ENCODE results near the gene MLPH.

The MLPH gene

DNA sequence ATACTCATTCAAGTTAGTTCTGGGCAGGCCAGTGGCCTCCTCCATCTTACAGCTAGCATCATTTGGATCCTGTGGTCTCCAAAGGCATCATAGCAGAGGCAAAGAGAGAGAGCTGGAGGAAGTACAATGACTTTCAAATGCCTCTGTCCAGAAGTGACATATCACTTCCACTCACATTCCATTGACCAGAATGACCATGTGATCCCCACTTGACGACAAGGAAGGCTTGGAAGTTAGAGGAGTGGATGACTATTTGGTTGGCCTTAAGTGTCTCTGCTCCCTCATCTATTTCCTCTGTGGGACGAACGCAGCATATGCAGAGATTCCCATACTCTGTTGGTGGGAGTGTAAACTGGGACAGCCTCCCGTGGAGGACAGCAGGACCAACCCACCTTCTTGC lies 27.8 kb upstream of the MLPH start:
- no peaks in the 10 kb centered on the region for H3K79me2 ChIP-seq (ENCODE audit: insufficient read depth, low read length)
- no peak overlapping the region for H3K9ac ChIP-seq (ENCODE audit: low read depth, low read length, poor library complexity, severe bottlenecking)
- H3K9me2 ChIP-seq (replicated peaks; ENCODE audit: low read depth, low read length): no peaks in the 10 kb centered on the region
- H3K4me1 ChIP-seq (ENCODE audit: insufficient read depth, low read length, poor library complexity, severe bottlenecking): no peaks in the 10 kb centered on the region
- no peaks in the 10 kb centered on the region for H3K27me3 ChIP-seq (ENCODE audit: insufficient read depth, low read length, poor library complexity, severe bottlenecking)
- H2AFZ ChIP-seq (ENCODE audit: low read length): no peak overlapping the region
- H3F3A ChIP-seq (ENCODE audit: low read depth): no peaks in the 10 kb centered on the region
- TF ChIP-seq, protein P1, sequence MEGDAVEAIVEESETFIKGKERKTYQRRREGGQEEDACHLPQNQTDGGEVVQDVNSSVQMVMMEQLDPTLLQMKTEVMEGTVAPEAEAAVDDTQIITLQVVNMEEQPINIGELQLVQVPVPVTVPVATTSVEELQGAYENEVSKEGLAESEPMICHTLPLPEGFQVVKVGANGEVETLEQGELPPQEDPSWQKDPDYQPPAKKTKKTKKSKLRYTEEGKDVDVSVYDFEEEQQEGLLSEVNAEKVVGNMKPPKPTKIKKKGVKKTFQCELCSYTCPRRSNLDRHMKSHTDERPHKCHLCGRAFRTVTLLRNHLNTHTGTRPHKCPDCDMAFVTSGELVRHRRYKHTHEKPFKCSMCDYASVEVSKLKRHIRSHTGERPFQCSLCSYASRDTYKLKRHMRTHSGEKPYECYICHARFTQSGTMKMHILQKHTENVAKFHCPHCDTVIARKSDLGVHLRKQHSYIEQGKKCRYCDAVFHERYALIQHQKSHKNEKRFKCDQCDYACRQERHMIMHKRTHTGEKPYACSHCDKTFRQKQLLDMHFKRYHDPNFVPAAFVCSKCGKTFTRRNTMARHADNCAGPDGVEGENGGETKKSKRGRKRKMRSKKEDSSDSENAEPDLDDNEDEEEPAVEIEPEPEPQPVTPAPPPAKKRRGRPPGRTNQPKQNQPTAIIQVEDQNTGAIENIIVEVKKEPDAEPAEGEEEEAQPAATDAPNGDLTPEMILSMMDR (conservative IDR thresholded peaks at IDR 0.05; ENCODE audit: low read length): no peak
- no peak for TF ChIP-seq EZH2phosphoT487 (IDR thresholded peaks at IDR 0.05; ENCODE audit: borderline replicate concordance)
- no peaks in the 10 kb centered on the region for H3K36me3 ChIP-seq (ENCODE audit: insufficient read depth, low read length)
- no peaks in the 10 kb centered on the region for H3K9me3 ChIP-seq (ENCODE audit: insufficient read depth, low read depth, low read length)
- no peak overlapping the region for H3K4me3 ChIP-seq (ENCODE audit: low read length, poor library complexity, severe bottlenecking)
- no peak overlapping the region for H3K4me2 ChIP-seq (ENCODE audit: low read depth, low read length, poor library complexity, severe bottlenecking)
- no peaks in the 10 kb centered on the region for H4K20me1 ChIP-seq (ENCODE audit: insufficient read depth, low read length, poor library complexity, severe bottlenecking)

DNA sequence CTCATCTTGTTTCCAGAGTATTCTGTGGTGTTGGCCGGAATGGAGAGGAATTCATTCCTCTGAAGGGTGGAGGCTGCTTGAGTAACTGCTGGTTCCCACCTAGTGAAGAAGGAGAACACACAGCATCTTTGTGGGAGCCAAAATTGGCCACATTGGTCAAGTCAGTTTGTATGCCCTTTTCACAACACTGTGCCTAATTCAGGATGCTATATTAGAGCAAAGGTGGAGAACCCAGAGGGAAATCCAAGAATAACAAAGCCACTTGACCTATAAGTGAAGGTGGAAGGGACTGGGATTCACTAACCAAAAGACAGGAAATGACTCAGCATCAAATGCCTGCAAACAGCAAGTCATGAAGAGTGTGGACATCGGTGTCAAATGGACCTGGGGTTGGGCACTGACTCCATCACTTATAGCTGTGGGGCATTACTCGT lies 27.3 kb upstream of the MLPH start:
- no peak for TF ChIP-seq EZH2phosphoT487 (IDR thresholded peaks at IDR 0.05; ENCODE audit: borderline replicate concordance)
- TF ChIP-seq, protein P1 (conservative IDR thresholded peaks at IDR 0.05; ENCODE audit: low read length): no peak
- no peak overlapping the region for H3K4me2 ChIP-seq (ENCODE audit: low read depth, low read length, poor library complexity, severe bottlenecking)

GRCh38 chr2:237464757-237465391 lies 22.2 kb upstream of the MLPH start:
- Histone ChIP-seq H3F3A (ENCODE audit: low read depth) (no peaks in the 10 kb centered on the region), H4K20me1 (ENCODE audit: insufficient read depth, low read length, poor library complexity, severe bottlenecking) (no peaks in the 10 kb centered on the region), H3K9me3 (ENCODE audit: insufficient read depth, low read depth, low read length) (no peaks in the 10 kb centered on the region), H3K4me2 (ENCODE audit: low read depth, low read length, poor library complexity, severe bottlenecking) (no peak overlapping the region), H3K9me2 (replicated peaks; ENCODE audit: low read depth, low read length) (no peaks in the 10 kb centered on the region), H3K4me3 (ENCODE audit: low read length, poor library complexity, severe bottlenecking) (no peak overlapping the region), H3K36me3 (ENCODE audit: insufficient read depth, low read length) (no peaks in the 10 kb centered on the region), H3K27me3 (ENCODE audit: insufficient read depth, low read length, poor library complexity, severe bottlenecking) (no peaks in the 10 kb centered on the region), H3K9ac (ENCODE audit: low read depth, low read length, poor library complexity, severe bottlenecking) (no peak overlapping the region), H3K4me1 (ENCODE audit: insufficient read depth, low read length, poor library complexity, severe bottlenecking) (no peaks in the 10 kb centered on the region), H3K79me2 (ENCODE audit: insufficient read depth, low read length) (no peaks in the 10 kb centered on the region), H2AFZ (ENCODE audit: low read length) (no peak overlapping the region)
- TF ChIP-seq, protein P1 (conservative IDR thresholded peaks at IDR 0.05; ENCODE audit: low read length): no peak

More for the DNA sequence above, 27.3 kb upstream of the MLPH start:
- no peak overlapping the region for H3K9ac ChIP-seq (ENCODE audit: low read depth, low read length, poor library complexity, severe bottlenecking)
- H4K20me1 ChIP-seq (ENCODE audit: insufficient read depth, low read length, poor library complexity, severe bottlenecking): no peaks in the 10 kb centered on the region
- H3K9me2 ChIP-seq (replicated peaks; ENCODE audit: low read depth, low read length): no peaks in the 10 kb centered on the region
- no peaks in the 10 kb centered on the region for H3F3A ChIP-seq (ENCODE audit: low read depth)
- H2AFZ ChIP-seq (ENCODE audit: low read length): no peak overlapping the region
- H3K4me3 ChIP-seq (ENCODE audit: low read length, poor library complexity, severe bottlenecking): no peak overlapping the region
- H3K9me3 ChIP-seq (ENCODE audit: insufficient read depth, low read depth, low read length): no peaks in the 10 kb centered on the region
- H3K36me3 ChIP-seq (ENCODE audit: insufficient read depth, low read length): no peaks in the 10 kb centered on the region
- no peaks in the 10 kb centered on the region for H3K27me3 ChIP-seq (ENCODE audit: insufficient read depth, low read length, poor library complexity, severe bottlenecking)
- H3K79me2 ChIP-seq (ENCODE audit: insufficient read depth, low read length): no peaks in the 10 kb centered on the region
- H3K4me1 ChIP-seq (ENCODE audit: insufficient read depth, low read length, poor library complexity, severe bottlenecking): no peaks in the 10 kb centered on the region
